Pulmonary artery endothelial cell (primary cell): ENCODE measurements around the gene HELT. TPM values are rescaled to one million over a fixed set of nuclear protein-coding genes. Genes with fewer than 3 reads are reported as not detected.
"Not testable (repeated sequence)": the region's sequence is repeated elsewhere in the genome, so short reads cannot be mapped to it uniquely, and the experiment has no call there.

Source experiments
- DNase-seq: peaks from one replicate; pipeline ENCODE4 v3.0.0-alpha.2; 2011; ENCODE audit warnings: low read depth, low spot score
- total RNA-seq: library from RNA; depleted of rRNA; stranded (reverse); fragments of >200 nt; gene quantifications from 2 replicates; pipeline ENCODE4 v1.2.3, GENCODE V29; 2014

The HELT gene
- total RNA-seq, 1 donor from 2014 or later = not detected

DNA sequence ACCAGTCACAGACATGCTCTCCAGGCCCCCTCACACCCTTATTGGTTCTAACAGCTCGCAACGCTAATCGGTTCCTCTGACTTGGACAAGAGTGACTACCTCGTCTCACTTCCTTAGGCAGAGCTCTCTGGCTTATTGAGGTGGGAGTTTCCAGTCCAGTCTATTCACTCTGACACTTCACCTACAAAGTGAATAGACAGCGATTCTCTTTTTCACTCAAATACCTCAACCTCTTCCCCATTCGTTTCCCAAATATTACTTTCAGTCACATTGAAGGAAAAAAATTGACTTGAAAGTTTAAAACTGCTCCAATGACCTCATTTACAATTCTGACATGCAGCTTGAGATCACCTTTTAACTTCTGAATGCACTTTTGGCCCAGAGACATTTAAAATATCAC, 17.7 kb downstream of the HELT start:
- no peak for DNase-seq

DNA sequence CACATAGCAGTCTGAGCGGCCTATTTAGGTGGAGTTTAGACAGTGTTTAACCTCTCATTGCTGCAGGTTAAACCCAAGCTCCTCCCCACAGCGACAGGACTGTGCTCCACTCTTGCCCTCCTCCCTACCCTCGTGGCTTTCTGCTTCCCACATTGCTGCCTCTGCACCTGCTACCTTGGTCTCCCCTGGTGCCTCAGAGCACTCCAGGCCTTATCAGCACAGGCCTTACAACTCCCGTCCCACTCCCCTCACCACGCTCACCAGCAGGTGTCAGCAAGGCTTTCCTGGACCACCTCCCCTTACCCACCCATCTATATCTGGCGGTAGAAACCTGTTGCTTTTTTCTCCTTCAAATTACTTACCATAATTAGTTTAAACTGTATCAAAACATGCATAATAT, 18.6 kb downstream of the HELT start:
- DNase-seq = no peak

DNA sequence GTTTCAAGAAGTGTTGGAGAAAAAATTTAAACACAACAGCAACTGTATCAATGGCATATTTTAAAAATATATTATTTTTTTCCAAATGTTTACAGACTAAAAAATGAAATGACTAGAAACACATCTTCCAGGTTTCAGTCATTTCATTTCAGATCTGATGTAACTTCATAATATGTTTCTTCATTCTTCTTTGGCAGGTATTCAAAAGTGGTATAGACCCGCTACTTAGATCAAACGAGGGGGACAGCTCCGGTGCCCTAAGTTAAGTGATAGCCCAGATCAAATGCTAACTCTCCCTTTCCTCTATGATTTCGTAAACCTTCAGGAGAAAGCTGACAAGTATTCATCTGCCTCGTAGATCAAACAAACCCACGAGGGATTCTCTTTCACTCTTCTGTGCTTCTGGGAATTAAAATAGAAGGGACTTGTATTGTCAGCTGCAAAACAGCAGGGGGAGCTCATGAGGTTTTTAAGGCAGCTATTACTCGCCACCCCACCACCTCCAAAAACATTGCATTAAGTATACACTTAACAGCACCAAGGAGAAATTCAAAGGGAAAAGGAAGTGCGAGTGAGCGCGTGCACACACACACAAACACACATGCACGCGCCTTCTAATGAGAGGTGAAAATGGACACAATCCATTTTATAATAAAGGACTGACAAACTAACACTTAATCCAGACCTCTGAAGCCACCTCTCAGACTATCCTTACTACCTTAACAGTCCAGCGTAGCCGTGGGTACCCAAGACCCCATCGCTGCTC, 21.4 kb downstream of the HELT start:
- peak; percentile 11 for DNase-seq

DNA sequence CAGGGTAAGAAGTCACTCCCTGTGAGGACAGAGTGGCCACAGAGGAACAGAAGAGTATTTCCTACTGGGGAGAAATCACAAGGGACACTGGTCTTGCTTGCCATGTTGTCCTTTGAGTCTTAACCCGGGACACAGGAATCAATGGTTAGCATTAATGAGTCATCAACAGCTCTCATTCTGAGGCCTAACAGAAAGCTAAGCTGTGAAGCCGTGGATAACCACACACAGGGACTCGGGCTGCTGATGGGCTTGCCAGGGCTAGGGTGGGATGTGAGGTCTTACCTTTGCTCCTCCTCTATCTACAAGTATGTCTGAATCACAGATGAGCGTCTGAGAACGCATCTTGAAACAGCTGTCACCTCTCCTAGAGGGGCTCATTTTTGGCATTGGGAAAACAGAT, 22.2 kb downstream of the HELT start:
- DNase-seq = no peak

DNA sequence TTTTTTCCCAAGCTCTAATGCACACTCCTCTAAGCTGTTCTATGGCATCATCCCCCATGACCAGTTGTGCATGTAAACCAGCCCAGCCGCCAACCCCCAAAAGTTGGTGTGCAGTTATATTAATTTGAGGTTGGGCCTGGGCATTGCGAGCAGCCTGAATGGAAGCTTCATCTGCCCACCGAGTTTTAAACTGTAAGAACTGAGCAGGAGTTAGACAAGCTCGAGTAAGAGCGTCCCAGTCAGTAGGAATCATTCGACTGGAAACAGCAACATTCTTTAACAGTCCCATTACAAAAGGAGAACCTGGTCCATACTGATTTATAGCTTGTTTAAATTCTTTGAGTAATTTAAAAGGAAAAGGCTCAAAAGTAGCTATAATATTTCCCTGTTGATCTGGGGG, 32.0 kb downstream of the HELT start:
- not testable (repeated sequence) for DNase-seq

DNA sequence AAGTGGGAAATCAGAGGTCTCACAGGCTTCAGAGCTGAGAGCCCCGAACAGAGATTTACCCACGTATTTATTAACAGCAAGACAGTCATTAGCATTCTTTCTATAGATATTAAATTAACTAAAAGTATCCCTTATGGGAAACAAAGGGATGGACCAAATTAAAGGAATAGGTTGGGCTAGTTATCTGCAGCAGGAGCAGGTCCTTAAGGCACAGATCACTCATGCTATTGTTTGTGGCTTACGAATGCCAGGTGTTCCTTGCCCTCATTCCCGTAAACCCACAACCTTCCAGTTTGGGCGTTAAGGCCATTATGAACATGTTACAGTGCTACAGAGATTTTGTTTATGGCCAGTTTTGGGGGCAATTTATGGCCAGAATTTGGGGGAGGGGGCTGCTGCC, 33.0 kb downstream of the HELT start:
- not testable (repeated sequence) for DNase-seq

DNA sequence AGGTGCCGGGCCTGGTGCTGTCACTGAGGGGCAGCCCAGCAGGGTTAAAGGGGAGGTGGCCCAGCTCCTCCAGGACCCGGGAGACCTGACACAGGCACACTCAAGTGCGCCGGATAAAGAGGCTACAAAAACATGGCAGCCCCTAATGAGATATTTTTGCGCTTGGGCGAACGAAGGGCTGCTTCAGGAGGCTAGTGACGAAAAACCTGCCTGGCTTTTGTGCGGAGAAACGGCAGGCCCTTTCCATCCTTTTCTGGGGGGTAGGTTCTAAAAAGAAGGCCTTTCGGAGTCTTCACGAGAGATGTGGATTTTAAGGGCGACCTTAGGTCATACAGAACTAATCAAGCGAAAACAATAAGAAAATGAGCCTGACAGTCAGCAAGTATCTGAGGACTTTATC, 35.5 kb downstream of the HELT start:
- DNase-seq = no peak

DNA sequence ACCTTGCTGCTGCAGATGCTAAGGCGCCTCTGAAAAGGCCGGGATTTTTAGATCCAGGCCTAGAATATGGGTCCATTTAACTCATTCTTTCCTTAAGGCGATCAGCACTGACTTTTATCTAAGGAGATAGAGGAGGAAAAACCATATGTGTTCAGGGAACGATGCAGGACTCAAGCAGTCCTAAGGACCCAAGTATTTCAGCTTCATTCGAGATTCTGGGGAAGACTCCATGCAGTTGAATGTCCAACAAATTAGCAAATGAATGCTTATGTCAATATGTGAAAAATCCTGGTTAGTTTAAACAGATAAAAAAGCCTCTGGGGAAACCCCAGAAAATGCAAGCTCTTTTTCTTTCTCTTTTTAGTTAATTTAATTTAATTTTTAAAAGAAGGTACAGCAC, 36.0 kb downstream of the HELT start:
- no peak for DNase-seq

DNA sequence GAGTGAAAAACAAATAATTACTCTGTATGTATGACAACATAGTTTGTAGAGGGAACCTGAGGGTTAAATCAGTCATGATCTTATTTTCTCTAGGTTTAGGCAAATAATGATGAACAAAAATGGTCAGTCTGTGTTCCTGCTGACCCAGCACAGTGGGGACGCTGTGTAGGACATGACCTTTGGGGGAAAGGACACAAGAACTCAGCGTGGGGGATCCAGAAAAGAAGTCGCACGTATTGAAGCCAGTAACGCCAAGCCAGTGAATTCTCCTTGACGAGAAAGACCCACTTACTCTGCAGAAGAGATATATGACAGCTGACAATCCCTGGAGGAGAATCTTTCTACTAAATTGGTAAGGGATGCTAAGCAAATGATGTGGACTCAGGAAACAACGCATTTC, 36.6 kb downstream of the HELT start:
- DNase-seq = no peak

DNA sequence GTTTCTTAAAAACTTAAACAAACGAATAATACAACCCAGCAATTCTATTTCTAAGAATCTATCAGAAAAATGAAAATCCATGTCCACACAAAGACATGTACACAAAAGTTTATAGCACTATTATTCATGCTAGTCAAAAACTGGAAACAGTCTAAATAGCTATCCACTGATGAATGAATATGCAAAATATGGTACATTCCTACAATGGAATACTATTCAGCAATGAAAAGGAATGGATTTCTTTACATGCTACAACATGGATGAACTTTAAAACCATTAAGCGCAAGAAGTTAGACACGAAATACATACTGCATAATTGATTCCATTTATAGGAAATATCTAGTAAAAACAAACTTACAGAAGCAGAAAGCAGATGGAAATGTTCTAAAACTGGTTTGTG, 43.3 kb downstream of the HELT start:
- DNase-seq = no peak

DNA sequence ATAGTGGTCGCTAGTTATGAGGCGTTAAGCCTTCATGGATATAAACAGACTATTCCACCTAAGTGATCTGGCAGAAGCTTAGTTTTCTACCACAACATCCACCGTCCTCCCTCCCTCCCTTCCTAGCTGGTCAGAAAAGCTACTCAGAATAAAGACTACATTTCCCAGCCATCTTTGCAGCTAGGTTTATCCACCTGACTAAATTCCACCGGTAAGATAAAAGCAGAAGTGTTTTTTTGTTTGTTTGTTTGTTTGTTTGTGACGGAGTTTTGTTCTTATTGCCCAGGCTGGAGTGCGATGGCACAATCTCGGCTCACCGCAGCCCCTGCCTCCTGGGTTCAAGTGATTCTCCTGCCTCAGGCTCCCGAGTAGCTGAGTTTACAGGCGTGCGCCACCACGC, 44.3 kb downstream of the HELT start:
- no peak for DNase-seq

DNA sequence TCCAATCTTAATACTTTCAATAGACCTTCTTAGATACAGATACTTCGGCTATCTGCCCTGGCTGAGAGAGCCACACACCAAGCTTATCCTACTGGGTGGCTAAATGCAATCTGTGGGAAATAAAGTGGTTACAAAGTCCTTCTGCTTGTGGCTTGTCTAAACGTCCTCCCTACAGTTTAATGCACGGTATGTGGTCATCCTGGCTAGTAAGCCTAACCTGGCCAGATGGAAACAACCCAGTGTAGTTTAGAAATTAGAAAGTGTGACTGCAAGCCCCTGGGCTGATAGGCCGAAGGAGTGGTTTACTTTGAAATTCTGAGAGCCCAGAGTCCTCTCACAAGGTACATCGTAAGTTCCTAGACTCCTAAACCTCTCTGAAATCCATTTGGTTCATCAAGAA, 47.9 kb downstream of the HELT start:
- no peak for DNase-seq

DNA sequence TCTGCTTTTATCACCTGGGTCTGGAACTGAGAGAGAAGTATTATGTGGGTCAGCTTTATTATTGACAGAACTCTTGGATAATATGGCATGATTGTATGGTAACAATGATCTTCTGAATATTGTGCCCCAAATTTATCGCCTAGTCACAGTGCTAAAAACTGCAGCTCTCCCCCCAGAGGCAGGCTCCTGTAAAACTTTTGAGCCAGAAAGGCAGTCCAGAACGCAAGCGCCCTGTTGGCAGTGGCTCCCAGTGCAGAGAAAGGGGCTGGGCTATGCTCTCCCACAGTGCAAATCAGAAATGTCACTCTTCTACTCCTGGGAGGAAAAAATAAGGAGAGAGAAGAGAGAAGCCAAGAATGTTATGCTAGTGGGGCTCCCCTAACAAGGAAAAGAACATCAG, 50.5 kb downstream of the HELT start:
- DNase-seq = no peak

Other genes with a start within 250 kb of the HELT start
- 24.7 and 33.2 TPM in 2 replicates for gene ACSL1, start 192.5 kb upstream of the HELT start, total RNA-seq
- gene SLC25A4, start 124.8 kb downstream of the HELT start, total RNA-seq = 8.8 and 10.5 TPM in 2 replicates
- gene CFAP97, start 185.5 kb downstream of the HELT start, total RNA-seq = 25.0 and 26.8 TPM in 2 replicates
- gene SNX25, start 191.1 kb downstream of the HELT start, total RNA-seq = 23.5 and 28.8 TPM in 2 replicates